Activated CD4-positive, alpha-beta T cell treated with anti-CD3 and anti-CD28 coated beads, Interleukin-2, amount 10 ng/mL, durations not matched to agents 7 days and 5 days (primary cell): ENCODE measurements around the gene ANKS1A. TPM values are rescaled to one million over a fixed set of nuclear protein-coding genes. Genes with fewer than 3 reads are reported as not detected.

Experiments
- CTCF ChIA-PET: fragments of 350-600 bp; sonication (Branson Sonifier 250); formaldehyde crosslinking; loops from one replicate; lab custom pipeline; 2021; ENCODE audit warnings: antibody characterized with exemption; lab: Charles Lee
- POLR2A ChIA-PET: fragments of 350-600 bp; sonication (Branson Sonifier 250); formaldehyde crosslinking; loops from one replicate; lab custom pipeline; 2021; ENCODE audit warnings: antibody characterized with exemption; lab: Charles Lee
- DNase-seq: peaks from one replicate; pipeline ENCODE4 v3.0.0-alpha.2; 2020
- H3K27ac Mint-ChIP-seq: one replicate; pipeline ENCODE4 v1.8.0; 2021; ENCODE audit warnings: mild to moderate bottlenecking, moderate library complexity, mixed read lengths
- H3K27me3 Mint-ChIP-seq: one replicate; pipeline ENCODE4 v1.8.0; 2021; ENCODE audit warnings: mixed read lengths
- H3K36me3 Mint-ChIP-seq: one replicate; pipeline ENCODE4 v1.8.0; 2021; ENCODE audit warnings: low read depth, mixed read lengths
- H3K4me1 Mint-ChIP-seq: one replicate; pipeline ENCODE4 v1.8.0; 2021; ENCODE audit warnings: mixed read lengths
- H3K4me3 Mint-ChIP-seq: one replicate; pipeline ENCODE4 v1.8.0; 2021; ENCODE audit warnings: mild to moderate bottlenecking, moderate library complexity, mixed read lengths
- H3K9me3 Mint-ChIP-seq: one replicate; pipeline ENCODE4 v1.8.0; 2021; ENCODE audit warnings: mixed read lengths
- total RNA-seq, 2 experiments: library from RNA; stranded (reverse); gene quantifications; one replicate each; pipeline ENCODE4 v1.2.3, GENCODE V29; 2021

ANKS1A gene
- total RNA-seq, 2 experiments from 2014 or later = 8.4 to 8.8 TPM

DNA sequence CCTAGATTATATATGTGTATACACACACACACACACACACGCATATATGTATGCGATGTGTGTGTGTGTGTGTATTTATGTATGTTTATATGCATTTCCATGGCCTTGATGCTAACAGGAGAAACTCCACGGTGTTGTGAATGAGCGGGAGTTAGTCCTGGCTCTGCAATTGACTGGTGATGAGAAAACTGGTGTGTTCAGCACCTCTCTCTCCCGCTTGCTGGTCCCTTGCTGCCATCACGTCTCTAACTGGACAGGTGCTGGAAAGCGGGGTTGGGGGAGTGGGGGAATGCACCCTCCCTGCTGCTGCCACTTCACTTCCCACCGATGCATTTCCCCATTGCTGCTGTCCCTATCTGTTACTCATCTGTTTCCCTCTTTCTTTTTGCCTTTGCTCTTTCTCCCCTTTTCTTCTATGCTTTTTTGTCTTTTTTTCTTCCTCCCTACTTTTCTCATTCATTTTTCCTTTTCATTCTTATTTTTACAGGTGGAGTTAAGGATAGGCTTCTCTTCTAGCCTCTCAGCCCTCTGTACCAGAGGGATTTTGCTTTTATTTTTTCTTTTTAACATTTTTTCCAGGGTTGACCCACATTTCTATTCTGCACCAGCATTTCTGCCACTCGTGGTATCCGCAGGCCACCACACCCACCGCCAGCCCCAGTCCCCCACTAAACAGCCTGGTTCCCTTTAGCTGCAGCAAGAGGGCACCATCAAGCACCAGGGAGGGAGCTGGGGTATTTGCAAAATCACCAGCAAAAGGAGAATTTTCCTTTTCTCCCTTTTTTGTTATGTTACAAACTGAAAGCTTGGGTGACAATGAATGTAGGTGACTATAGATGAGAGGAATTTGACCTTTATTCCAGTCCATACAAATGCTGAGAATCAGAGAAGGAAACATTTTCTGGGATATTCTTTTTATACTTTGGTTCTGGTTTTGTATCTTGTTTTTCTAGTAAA lies 136.5 kb downstream of the ANKS1A start:
- Mint-ChIP-seq H3K36me3 (no peaks in the 10 kb centered on the region), H3K9me3 (no peaks in the 10 kb centered on the region), H3K27ac (no peak overlapping the region), H3K27me3 (no peaks in the 10 kb centered on the region), H3K4me3 (no peak overlapping the region), H3K4me1 (no peaks in the 10 kb centered on the region)
- no peak for DNase-seq
- ChIA-PET POLR2A (no interaction called here), CTCF (interaction anchor here (1.5 kb wide), 1 partner anchor 9 kb away, joined by 3 read pairs; no protein-coding TSS in a partner anchor)

DNA sequence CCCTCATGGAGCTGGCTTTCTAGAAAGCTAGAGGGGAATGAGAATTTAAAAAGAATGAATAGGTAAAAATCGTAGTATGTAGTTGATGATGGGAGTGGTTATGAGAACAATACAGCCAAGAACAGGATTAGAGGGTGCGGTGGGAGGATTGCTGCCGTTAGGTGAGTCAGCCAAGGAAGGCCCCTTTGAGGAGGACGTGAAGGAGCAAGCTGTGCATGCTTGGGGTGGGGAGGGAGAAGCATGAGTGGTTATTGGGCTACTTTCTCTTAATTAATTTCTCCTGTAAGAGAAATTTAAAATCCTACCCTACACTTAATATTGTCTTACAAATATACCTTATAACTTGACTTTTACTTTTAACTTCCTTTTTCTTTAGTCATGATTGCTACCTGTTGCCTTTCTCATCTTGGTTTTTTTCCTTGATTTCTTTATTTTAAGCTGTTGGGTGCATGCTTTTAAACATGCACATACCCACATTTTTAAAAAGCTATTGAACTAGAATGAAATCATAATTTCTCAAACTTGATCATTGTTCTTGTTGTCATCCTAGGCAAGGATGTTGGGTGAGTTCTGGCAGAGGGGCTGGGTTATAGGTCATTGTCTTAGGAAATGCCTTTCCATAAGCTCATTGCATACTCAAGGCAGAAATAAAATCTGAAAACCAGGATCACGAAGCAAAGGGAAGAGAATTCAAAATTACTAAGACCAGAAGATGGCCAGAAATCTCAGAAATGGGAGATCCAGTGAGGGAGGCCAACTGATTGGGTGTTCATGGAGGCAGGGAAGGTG lies 137.6 kb downstream of the ANKS1A start:
- Mint-ChIP-seq H3K4me3 (no peak overlapping the region), H3K4me1 (no peaks in the 10 kb centered on the region), H3K9me3 (no peaks in the 10 kb centered on the region), H3K27ac (no peak overlapping the region), H3K27me3 (no peaks in the 10 kb centered on the region), H3K36me3 (no peaks in the 10 kb centered on the region)
- no peak for DNase-seq
- POLR2A ChIA-PET = no interaction called here
- CTCF ChIA-PET = interaction anchor here (1.5 kb wide), 1 partner anchor 10 kb away, joined by 3 read pairs; no protein-coding TSS in a partner anchor

DNA sequence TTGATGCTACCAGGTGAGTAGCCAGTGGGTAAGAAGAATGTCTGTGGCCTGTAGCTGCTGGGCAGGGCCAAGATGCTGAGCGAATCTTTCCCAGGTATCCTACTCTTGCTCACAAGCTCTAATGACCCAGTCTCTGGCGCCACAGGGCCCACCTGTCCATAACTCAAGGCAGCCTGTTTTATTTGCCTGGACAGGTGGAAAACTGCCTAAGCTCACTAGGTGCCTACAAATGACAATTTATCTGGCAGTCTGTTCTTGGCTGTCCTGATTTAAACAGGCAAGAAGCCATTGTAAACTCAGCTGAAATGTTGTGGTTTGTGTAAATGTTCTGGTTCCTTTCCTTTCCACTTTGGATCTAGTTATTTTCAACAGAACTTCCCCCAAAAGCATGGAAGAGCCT lies 138.8 kb downstream of the ANKS1A start:
- POLR2A ChIA-PET = no interaction called here

DNA sequence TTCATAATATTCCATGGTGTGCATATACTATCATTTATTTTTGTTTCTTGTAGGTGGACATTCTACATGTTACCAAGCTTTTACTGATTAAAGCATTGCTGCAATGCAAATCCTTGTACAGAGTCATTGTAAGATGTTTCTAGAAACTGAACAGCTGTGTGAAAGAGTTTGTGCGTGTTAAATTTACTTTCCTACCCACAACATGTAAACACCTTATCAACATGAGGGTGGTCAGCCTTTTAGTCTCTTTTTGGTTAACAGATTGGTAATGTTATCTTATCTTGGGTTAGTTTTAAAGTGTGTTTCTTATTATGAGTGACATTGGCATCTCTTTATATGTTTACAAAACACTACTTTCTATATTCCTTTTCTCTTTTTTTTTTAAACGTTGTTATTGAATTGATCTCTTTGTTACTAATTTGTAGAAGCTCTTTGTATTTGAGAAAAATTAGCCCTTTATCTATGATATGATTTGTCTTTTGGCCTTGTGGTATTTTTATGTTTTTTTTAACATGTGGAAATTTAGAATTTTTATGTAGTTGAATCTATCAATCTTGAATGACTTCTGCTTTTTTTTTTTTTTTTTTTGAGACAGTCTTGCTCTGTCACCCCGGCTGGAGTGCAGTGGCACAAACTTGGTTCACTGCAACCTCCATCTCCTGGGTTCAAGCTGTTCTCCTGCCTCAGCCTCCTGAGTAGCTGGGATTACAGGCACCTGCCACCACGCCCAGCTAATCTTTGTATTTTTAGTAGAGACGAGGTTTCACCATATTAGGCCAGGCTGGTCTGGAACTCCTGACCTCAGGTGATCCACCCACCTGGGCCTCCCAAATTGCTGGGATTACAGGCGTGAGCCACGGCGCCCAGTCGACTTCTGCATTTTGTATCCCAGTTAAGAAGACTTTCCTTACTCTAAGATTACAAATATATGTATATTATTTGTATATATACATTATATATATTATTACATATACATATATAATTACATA lies 140.0 kb downstream of the ANKS1A start:
- ChIA-PET CTCF (no interaction called here), POLR2A (no interaction called here)
- no peaks in the 10 kb centered on the region for H3K36me3 Mint-ChIP-seq
- H3K27me3 Mint-ChIP-seq = no peaks in the 10 kb centered on the region
- H3K9me3 Mint-ChIP-seq = no peaks in the 10 kb centered on the region
- DNase-seq = no peak
- H3K27ac Mint-ChIP-seq = no peak overlapping the region
- H3K4me3 Mint-ChIP-seq = no peak overlapping the region
- H3K4me1 Mint-ChIP-seq = no peaks in the 10 kb centered on the region

More for the DNA sequence above, 138.8 kb downstream of the ANKS1A start:
- no peak overlapping the region for H3K4me3 Mint-ChIP-seq
- no peaks in the 10 kb centered on the region for H3K9me3 Mint-ChIP-seq
- DNase-seq = no peak
- no peaks in the 10 kb centered on the region for H3K36me3 Mint-ChIP-seq
- no peak overlapping the region for H3K27ac Mint-ChIP-seq
- no peaks in the 10 kb centered on the region for H3K27me3 Mint-ChIP-seq
- CTCF ChIA-PET = interaction anchor here (0.7 kb wide), 1 partner anchor 54 kb away, joined by 4 read pairs; no protein-coding TSS in a partner anchor
- H3K4me1 Mint-ChIP-seq = no peaks in the 10 kb centered on the region

DNA sequence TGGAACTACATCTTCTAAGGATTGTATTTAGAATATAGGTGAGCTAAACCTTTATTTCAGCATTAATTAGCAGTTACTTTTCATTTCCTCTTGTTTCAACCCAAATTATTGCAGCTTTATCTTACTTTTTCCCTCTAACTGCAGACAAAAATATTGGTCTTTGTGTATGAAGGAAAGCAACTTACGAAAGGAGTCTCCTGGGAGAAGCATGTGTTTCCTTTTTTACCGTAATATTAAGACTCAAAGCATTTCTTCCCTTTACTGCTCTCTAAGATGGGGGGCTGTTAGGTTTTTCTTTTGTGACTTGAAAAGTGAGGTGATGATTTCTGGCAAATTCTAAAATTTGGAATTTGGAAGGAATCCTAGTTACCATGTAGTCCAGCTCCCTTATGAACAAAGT lies 141.0 kb downstream of the ANKS1A start:
- POLR2A ChIA-PET = no interaction called here
- no peak for DNase-seq
- Mint-ChIP-seq H3K27me3 (no peaks in the 10 kb centered on the region), H3K4me1 (no peaks in the 10 kb centered on the region), H3K27ac (no peak overlapping the region), H3K36me3 (no peaks in the 10 kb centered on the region), H3K9me3 (no peaks in the 10 kb centered on the region), H3K4me3 (no peak overlapping the region)
- CTCF ChIA-PET = no interaction called here

DNA sequence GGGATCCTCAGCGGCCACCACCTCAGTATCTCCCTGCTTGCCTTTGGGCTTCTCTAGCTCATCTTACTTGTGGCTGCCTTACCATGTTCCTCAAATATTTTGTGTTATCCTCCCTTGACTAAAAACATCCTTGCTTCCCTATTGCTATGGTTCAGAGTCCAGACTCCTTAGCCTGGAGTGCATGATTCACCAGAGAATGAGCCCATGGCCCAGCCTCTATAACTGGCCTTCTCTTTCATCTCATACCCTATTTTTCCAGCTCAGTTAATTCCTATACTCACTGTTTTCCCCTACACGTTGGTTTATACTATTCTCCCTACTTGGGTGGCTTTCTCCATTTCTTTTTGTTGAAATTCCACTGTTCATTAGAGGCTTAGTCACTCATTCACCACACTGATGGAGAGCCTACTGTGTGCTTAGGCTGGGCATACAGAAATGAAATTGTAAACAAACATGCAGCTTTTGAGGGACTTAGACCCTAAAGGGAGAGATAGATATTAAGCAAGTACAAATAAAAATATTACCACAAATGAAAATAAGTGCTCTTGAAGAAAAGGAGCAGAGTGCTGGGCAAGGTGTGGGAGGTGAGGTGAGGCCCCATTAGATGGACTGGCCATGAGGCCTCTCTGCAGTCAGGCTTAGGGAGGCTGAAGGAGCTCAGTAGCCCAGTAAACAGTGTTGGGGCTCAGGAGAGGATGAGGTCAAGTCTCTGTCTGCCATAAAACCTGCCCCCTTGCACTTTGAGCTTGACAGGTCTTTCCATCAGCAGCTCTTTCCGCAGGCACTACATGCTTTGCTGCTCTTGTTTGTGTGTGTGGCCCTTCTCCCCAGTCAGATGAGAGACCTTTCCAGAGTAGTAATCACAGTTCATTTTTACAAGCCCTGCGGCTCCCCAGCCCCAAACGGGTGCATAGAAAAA lies 142.8 kb downstream of the ANKS1A start:
- no peak for DNase-seq

DNA sequence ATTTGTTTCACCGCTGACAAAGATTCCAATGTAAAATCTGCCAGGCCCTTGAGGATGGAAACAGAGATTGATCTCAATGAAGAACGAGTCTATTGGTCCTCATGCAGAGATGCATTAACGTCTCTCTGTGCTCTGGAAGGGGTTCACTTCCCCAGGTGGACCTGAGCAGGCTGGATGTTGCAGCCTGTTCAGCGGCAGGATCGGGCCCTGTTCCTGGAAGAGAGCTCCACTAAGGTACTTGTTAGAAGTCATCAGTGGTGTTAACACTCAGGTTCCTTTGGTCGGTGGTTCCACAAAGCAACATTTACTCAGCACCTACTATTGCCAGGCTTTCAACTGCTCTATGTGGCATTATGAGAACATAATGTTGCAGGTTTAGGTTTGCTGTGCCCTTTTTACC lies 144.6 kb downstream of the ANKS1A start:
- Mint-ChIP-seq H3K27ac (no peak overlapping the region), H3K27me3 (no peaks in the 10 kb centered on the region), H3K36me3 (no peaks in the 10 kb centered on the region), H3K4me3 (no peak overlapping the region), H3K9me3 (no peaks in the 10 kb centered on the region), H3K4me1 (peaks cover 3% of the 10 kb centered on the region)
- POLR2A ChIA-PET = no interaction called here
- DNase-seq = no peak
- CTCF ChIA-PET = no interaction called here

More for the DNA sequence above, 142.8 kb downstream of the ANKS1A start:
- no peaks in the 10 kb centered on the region for H3K27me3 Mint-ChIP-seq
- ChIA-PET POLR2A (no interaction called here), CTCF (interaction anchor here (0.9 to 1.4 kb wide), 2 partner anchors 10 to 13 kb away, joined by 3 to 5 read pairs; no protein-coding TSS in a partner anchor)
- H3K4me3 Mint-ChIP-seq = no peak overlapping the region
- H3K4me1 Mint-ChIP-seq = peaks cover 3% of the 10 kb centered on the region
- H3K27ac Mint-ChIP-seq = no peak overlapping the region
- H3K36me3 Mint-ChIP-seq = no peaks in the 10 kb centered on the region
- H3K9me3 Mint-ChIP-seq = no peaks in the 10 kb centered on the region

DNA sequence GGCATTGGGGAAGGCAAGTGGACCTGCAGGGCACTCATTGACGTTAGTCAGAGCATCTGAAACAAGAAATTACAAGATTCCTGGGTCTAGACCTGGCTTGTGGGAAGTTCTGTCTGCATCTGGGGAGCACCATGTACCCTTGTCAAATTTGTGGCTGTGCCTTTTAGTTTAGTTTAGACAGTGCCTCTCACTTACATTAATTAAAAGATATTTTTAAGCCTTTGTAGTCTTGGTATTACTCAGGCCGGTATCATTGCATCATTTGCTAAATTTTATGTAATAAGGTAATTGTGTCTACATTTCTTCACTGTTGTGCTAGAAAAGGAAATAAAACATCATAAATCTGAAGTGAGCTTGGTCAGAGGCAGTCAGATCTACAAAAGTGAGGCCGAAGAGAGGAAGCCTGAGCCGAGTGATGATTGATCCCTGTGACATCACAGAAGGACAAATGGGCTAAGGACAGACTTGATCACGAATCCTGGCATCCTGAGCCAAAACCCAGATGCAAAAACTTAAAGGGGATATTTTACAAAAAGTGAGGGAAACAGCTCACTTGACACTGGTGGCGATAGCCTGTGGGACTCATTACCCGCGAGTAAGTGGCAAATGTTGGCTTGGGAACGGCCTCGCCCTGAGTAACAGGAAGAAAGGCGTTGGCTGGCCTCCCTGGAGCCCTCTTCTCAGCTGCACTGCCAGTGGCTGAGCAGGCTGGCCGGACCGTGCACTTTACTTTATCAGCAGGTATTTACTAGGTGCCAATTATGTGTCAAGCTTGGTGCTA lies 145.5 kb downstream of the ANKS1A start:
- no peaks in the 10 kb centered on the region for H3K27me3 Mint-ChIP-seq
- no peaks in the 10 kb centered on the region for H3K36me3 Mint-ChIP-seq
- POLR2A ChIA-PET = no interaction called here
- peaks cover 3% of the 10 kb centered on the region for H3K4me1 Mint-ChIP-seq
- CTCF ChIA-PET = no interaction called here
- no peak overlapping the region for H3K4me3 Mint-ChIP-seq
- no peaks in the 10 kb centered on the region for H3K9me3 Mint-ChIP-seq
- no peak for DNase-seq
- H3K27ac Mint-ChIP-seq = no peak overlapping the region

DNA sequence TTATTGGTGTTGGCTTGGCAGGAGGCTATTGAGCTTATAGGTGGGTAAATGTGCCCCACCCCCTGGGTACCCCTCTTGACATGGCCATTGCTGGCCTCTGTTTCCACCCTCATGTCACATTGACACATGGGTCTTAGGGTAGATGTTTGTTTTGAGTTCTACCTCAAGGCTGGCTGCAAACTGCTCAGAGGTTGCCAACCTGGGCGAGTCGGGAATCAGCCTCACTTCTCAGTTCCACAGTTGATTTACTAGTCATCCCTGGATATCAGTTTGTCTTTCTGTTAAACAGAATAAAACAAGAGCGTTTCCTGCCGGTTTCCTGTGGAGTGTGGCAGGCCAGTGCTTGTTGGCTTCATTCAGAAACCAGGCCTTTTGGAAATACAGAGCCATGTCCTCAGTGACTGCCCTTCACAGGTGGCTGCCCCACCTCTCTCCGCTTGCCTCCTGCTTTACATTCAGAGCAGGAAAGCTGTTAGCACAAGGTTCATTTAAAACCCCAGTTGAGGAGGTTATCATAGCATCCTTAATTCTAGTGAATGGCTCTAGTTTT lies 146.5 kb downstream of the ANKS1A start:
- Mint-ChIP-seq H3K36me3 (no peaks in the 10 kb centered on the region), H3K9me3 (no peaks in the 10 kb centered on the region), H3K4me1 (peaks cover 3% of the 10 kb centered on the region), H3K27me3 (no peaks in the 10 kb centered on the region), H3K27ac (no peak overlapping the region), H3K4me3 (no peak overlapping the region)
- CTCF ChIA-PET = no interaction called here
- POLR2A ChIA-PET = no interaction called here
- no peak for DNase-seq

DNA sequence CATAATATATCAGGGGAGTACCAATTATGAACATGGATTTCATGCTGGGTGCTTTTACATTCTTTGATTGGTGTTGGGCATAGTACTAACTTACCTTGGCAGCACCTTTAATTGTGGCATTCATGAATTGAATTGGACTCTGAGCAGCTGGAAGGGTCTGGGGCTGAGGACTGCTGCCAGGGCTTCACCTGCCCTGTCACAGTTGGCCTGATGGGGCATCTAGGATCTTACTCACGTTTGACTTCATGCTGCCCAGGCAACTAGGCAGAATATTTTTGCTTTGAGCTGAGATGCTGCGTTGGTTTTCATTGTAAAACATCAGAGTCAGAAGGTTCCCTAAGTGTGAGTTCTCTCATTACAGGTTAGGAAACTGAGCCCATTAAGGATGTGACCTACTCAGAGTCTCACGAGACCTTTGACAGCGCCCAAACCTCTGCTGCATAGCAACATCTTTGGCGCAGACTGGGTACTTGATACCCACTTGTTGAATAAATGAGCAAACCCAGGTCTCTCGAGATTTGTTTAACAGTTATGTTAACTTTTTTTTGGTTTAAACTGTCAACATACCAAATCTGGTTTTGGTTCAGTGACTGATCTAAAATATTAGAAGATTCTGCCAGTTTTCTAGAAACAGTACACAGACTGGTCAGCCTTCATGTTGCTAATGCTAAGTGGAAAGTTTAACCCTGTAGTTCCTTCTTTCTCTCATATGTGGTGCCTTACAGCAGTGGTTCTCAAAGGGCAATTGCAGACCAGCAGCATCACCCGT lies 147.2 kb downstream of the ANKS1A start:
- no peak for DNase-seq
- ChIA-PET CTCF (no interaction called here), POLR2A (no interaction called here)
- Mint-ChIP-seq H3K27me3 (no peaks in the 10 kb centered on the region), H3K4me1 (peaks cover 3% of the 10 kb centered on the region), H3K9me3 (no peaks in the 10 kb centered on the region), H3K27ac (no peak overlapping the region), H3K4me3 (no peak overlapping the region), H3K36me3 (no peaks in the 10 kb centered on the region)
